AG04450 (cell line): Measurements from ENCODE around the gene ACOXL. TPM values are rescaled to one million over a fixed set of nuclear protein-coding genes. Genes with fewer than 3 reads are reported as not detected.

ENCODE experiments used
- CTCF ChIA-PET: fragments of 300-600, 350-600 bp; formaldehyde crosslinking; extraction: SDS; loops from one replicate; lab custom pipeline; 2022; ENCODE audit warnings: antibody characterized with exemption, inconsistent platforms; lab: Charles Lee
- POLR2A ChIA-PET: fragments of 350-600 bp; formaldehyde crosslinking; extraction: SDS; loops from one replicate; lab custom pipeline; 2021; ENCODE audit warnings: antibody characterized with exemption, inconsistent platforms; lab: Yijun Ruan, JAX
- DNase-seq: peaks from one replicate; pipeline ENCODE4 v3.0.0-alpha.2; 2011; ENCODE audit warnings: low read depth, low spot score
- H3K27ac ChIP-seq: one replicate; pipeline ENCODE4 v1.5.1; 2012; ENCODE audit warnings: low read depth, low read length, control low read depth
- H3K27me3 ChIP-seq: one replicate; pipeline ENCODE4 v1.6.0; 2012; ENCODE audit warnings: low read length; ENCODE audit not compliant: control insufficient read depth, insufficient read depth
- H3K4me3 ChIP-seq: 2 replicates; pipeline ENCODE4 v1.5.1; 2011; ENCODE audit warnings: mild to moderate bottlenecking, low read depth, low read length, control low read depth
- H3K9me3 ChIP-seq: 2 replicates; pipeline ENCODE4 v1.5.1; 2012; ENCODE audit warnings: low read length; ENCODE audit not compliant: control insufficient read depth, insufficient read depth
- CTCF ChIP-seq: IDR thresholded peaks from 2 replicates; pipeline ENCODE4 v1.5.1; 2011; ENCODE audit warnings: low read depth, low read length, control low read depth, inconsistent platforms
- polyA plus RNA-seq: library from polyadenylated mRNA; depleted of rRNA; stranded (reverse); fragments of >200 nt; gene quantifications from 2 replicates; pipeline ENCODE4 v1.2.3, GENCODE V29; 2011

The ACOXL gene
- polyA plus RNA-seq, 1 experiment: not detected

GRCh38 chr2:111138839-111139238, 406.5 kb downstream of the ACOXL start:
- H3K27ac ChIP-seq: no peak overlapping the region
- H3K9me3 ChIP-seq: no peaks in the 10 kb centered on the region; the same call in 1 of the 2 replicates
- no peak for TF ChIP-seq CTCF
- H3K4me3 ChIP-seq: no peak overlapping the region
- DNase-seq: no peak
- ChIA-PET POLR2A (no interaction called here), CTCF (no interaction called here)
- no peaks in the 10 kb centered on the region for H3K27me3 ChIP-seq

- ChIA-PET CTCF (interaction anchor here (1.1 kb wide), 1 partner anchor 19 kb away, joined by 3 read pairs; no protein-coding TSS in a partner anchor), POLR2A (no interaction called here)
- H3K27me3 ChIP-seq: no peaks in the 10 kb centered on the region
- DNase-seq: no peak
- H3K27ac ChIP-seq: no peak overlapping the region
- H3K4me3 ChIP-seq: no peak overlapping the region
- H3K9me3 ChIP-seq: no peaks in the 10 kb centered on the region; the same call in 1 of the 2 replicates
- TF ChIP-seq CTCF: no peak
Observed at GRCh38 chr2:111139637-111140317, 407.4 kb downstream of the ACOXL start.

GRCh38 chr2:111140815-111141214, 408.4 kb downstream of the ACOXL start:
- no peak for DNase-seq
- CTCF ChIA-PET: interaction anchor here (1.1 kb wide), 1 partner anchor 18 kb away, joined by 3 read pairs; no protein-coding TSS in a partner anchor
- no peak overlapping the region for H3K4me3 ChIP-seq
- H3K27me3 ChIP-seq: no peaks in the 10 kb centered on the region
- TF ChIP-seq CTCF: no peak
- POLR2A ChIA-PET: no interaction called here
- no peak overlapping the region for H3K27ac ChIP-seq
- no peaks in the 10 kb centered on the region; the same call in 1 of the 2 replicates for H3K9me3 ChIP-seq

GRCh38 chr2:111142101-111142500, 409.7 kb downstream of the ACOXL start:
- CTCF ChIA-PET: no interaction called here
- no peaks in the 10 kb centered on the region for H3K9me3 ChIP-seq
- no peak for TF ChIP-seq CTCF
- H3K27ac ChIP-seq: no peak overlapping the region
- no peaks in the 10 kb centered on the region for H3K27me3 ChIP-seq
- no peak overlapping the region for H3K4me3 ChIP-seq
- no peak for DNase-seq
- POLR2A ChIA-PET: interaction anchor here (0.6 kb wide), 1 partner anchor 464 kb away, joined by 3 read pairs; the partner anchor contains the start of gene BUB1

- Histone ChIP-seq H3K9me3 (no peaks in the 10 kb centered on the region), H3K27ac (no peak overlapping the region), H3K4me3 (no peak overlapping the region), H3K27me3 (no peaks in the 10 kb centered on the region)
- no peak for DNase-seq
- TF ChIP-seq CTCF: no peak
- CTCF ChIA-PET: no interaction called here
- POLR2A ChIA-PET: no interaction called here
Observed at GRCh38 chr2:111143107-111143842, 410.9 kb downstream of the ACOXL start.
